Measurements from ENCODE around the gene GORASP1.

DNA sequence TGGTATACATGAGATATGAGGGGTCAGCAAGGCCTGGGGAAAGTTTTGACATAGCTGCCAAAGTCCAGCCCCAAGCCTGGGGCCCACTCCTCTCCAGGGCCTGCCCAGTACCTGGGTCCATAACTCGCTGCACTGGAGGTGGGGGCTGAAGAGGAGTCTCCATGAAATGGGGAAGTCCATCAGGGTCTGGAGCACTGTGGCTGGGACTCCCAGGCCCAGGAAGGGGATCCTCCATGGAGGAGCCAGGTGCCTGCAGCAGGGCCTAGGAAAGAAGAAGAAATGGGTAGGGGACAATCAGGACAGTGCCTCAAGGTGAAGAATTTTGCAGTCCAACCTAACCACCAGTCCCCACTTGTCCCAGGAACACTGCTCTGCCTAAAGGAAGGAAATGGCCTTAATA is 8.2 kb downstream of the GORASP1 start:
- no peak for TF ChIP-seq POLR2A (IDR thresholded peaks at IDR 0.05)
- no peak for TF ChIP-seq EP300 (IDR thresholded peaks at IDR 0.05)
- no peak for TF ChIP-seq CTCF (IDR thresholded peaks at IDR 0.05)
